HG02623 (cell line): Measurements from ENCODE around the gene CASP1.
"Not testable (repeated sequence)": the region's sequence is repeated elsewhere in the genome, so short reads cannot be mapped to it uniquely, and the experiment has no call there.

Experiments used
- ATAC-seq: cut with Tn5 transposase; IDR thresholded peaks from one replicate; pipeline ENCODE4 v1.9.1; 2021; ENCODE audit warnings: moderate library complexity; ENCODE audit not compliant: unreplicated experiment

Gene CASP1

GRCh38 chr11:105034813-105035620, at the start of gene CASP1:
Gene CASP1 (minus strand): TSS chr11:105035144. CDS start chr11:105035113, 31 bp downstream.
- peak; percentile 97 for ATAC-seq

GRCh38 chr11:105081412-105082150, 46.6 kb upstream of the CASP1 start:
- no peak for ATAC-seq

DNA sequence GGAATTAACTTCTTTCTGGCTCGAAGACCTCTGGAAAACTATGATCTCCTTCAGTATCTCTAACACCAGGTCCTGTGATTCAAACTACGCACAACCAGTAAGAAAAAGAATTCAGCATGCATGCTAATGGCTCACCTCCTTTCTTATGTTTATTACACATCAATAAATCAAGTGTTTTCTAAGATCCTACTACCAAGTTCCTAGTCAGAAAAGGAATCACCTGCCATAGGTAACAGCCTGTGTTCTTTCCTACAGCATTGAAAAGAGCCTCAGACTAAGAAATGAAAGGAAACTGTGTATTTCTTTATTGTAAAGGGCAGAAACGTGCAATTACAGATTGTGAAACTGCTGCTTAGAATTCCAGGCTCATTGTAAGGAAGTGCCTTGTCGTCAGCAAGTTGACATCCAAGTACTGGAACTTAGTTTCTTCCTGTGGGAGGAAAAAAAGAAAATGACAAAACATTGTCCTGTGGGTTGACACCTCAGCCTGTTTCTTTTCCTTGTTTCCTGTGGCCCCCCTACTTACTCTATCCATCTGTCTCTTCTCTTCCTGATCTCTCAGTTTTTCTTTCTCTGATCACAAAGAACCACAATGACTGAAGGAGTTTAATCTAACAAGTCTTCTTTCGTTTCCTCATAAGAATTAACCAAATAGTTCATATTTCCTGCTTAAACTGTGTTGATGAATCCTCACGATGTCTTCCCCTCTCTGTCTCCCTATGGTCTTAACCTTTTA, 45.4 kb upstream of the CASP1 start:
- not testable (repeated sequence) for ATAC-seq

DNA sequence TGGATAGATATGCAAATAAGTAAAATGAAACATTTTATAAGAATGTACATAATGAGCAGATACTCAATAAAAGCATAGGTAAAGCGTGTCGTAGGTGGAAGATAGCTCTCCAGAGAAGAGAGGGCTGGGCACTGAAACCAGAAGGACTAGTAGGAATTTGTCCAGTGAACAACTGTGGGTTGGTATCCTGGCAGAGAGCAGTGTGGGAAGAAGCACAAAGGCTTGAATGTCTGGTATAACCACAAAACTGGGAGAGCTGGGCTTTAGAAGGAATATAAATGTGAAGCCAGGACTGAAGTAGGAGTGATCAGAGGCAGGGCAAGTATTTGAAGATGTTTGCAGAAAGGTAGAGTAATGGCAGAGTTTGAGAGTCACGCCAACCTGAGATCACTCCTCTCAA, 43.3 kb upstream of the CASP1 start:
- no peak for ATAC-seq

DNA sequence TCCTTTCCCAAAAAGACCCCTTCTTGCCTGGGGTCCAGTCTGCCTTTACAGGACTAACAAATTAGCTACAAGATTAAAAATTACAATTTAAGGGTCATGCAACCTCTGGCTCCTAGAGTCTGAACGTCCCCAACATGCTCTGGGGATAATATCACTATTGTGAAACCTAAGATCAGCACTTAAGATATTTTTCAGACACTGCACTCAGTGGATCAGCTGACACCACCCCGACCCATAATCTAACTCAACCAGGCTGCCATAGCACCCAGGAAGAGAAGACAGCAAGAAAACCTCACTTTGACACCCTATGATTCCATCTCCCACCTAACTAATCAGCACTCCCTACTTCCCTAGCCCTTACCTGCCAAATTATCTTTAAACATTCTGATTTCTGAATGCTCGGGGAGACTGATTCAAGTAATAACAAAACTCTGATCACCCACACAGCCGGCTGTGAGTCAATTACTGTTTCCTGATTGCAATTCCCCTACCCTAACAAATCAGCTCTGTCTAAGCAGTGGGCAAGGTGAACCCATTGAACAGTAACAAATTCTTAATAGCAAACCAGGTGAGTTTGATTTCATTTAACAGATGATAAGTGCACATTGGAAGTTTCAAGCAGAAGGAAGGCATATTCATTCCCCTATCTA, 42.3 kb upstream of the CASP1 start:
- not testable (repeated sequence) for ATAC-seq

- ATAC-seq = no peak
Observed at GRCh38 chr11:105074166-105074530, 39.2 kb upstream of the CASP1 start.

DNA sequence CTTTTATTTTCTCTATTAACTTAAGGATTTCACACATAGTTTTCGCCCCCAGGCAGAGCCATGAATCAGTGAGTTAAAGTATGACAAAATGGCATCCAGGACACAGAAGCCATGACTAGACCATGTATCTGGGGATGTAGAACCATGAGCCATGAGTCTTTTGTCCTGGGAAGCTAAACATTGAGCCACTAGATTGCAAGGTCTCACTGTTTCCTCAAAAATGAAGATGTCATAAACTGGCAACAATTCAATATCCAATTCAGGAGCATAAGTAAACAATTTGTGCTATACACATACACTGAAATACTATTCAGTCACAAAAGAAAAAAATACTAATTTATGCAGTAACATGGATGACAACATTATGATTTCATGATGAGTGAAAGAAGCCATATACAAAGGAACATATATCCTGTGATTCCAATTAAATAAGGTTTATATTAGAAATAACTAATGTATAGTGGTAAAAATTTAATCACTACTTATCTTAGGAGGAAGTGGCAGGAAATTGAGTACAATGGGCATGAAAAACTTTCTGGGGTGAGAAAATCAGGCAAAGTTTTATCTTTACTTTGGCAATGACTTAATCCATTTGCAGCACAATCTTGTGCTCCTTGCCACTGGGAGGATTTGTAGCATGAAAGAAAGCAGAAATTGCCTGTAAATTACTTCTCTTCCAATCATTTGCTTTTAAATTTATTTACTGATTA, 38.7 kb upstream of the CASP1 start:
- no peak for ATAC-seq

- ATAC-seq = not testable (repeated sequence)
Observed at GRCh38 chr11:105072080-105072479, 37.1 kb upstream of the CASP1 start.

- no peak for ATAC-seq
Observed at GRCh38 chr11:105071089-105071732, 36.3 kb upstream of the CASP1 start.

DNA sequence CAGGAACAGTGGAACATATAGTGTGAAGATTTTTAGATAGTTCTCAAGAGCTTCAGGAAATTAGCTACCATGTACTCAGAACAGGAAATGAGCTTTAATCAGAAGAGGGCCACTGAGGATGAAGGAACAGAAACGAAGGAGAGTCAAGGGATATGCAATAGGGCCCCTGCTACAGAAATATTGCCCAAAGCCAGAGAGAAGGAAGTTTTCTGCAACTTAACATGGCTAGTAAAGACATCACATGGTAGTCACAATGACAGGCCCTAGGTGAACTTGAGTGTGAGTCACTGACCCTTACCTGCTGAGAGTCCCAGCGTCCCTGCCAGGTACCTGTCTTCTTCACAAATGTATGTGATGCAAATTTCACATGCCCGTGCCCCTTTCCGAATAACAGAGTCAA, 35.4 kb upstream of the CASP1 start:
- ATAC-seq = no peak

- ATAC-seq = not testable (repeated sequence)
Observed at GRCh38 chr11:105069749-105070148, 34.8 kb upstream of the CASP1 start.

DNA sequence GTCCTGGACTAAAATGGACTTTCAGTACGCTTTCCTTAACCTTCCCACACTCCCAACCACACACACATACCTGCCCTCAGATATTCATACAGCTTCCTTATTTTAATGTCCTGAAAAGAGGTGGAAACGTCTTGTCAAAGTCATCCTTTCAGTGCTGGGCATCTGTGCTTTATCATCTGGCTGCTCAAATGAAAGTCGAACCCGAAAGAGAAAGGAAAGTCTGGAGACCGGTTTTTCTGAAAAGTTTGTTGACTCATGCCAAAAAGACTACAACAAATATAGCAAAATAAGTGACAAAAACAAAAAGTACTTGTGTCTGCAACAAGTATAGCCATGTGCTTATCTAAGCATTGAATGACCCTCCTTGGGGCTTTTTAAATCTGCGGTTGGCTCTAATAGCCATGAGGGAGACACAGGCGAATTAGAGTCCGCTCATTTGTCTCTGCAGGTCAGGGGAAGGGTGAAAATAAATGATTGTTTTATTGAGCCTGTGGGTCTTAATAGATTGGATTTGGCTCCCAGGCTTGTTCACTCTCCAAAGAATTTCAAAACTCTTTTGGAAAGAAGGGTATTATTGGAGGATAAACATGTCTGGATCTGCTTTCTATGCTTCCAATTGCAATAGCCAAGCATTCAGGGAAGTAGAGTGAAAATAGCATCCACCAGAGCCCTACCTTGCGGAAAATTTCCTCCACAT, 28.4 kb upstream of the CASP1 start:
- ATAC-seq = not testable (repeated sequence)

GRCh38 chr11:105057432-105057831, 22.5 kb upstream of the CASP1 start:
- no peak for ATAC-seq

DNA sequence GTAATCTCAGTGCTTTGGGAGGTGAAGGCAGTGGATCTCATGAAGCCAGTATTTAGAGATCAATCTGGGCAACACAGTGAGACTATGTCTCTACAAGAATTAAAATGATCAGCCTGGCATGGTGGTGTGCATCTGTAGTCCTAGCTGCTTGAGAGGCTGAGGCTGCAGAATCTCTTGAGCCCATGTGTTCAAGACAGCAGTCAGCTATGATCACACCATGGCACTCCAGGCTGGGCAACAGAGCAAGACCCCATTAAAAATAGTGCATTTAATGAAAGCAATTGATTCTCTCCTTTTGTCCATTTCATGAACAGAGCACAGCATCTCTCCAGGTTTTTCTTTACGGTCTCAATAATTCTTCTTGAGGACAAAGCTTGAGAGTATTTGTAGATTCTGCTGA, 21.5 kb upstream of the CASP1 start:
- ATAC-seq = no peak

GRCh38 chr11:105054723-105055493, 20.0 kb upstream of the CASP1 start:
- no peak for ATAC-seq

DNA sequence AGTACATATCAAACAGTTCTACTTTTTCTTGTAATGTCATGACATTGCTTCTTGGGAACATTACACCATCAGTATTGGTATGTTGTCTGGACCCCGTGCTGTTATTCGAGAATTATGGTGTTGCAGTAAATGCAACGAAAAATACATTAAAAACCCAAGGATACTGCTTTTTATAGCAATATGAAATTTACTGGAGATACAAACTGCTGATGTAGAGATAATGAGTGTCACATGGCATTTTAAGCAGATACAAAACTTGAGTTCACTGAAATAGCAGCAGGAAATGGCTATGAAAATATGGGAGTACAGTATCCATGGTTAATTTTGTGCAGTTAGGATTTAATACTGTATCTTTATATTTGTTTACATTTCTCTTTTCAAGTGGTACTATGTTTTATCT, 17.5 kb upstream of the CASP1 start:
- no peak for ATAC-seq

DNA sequence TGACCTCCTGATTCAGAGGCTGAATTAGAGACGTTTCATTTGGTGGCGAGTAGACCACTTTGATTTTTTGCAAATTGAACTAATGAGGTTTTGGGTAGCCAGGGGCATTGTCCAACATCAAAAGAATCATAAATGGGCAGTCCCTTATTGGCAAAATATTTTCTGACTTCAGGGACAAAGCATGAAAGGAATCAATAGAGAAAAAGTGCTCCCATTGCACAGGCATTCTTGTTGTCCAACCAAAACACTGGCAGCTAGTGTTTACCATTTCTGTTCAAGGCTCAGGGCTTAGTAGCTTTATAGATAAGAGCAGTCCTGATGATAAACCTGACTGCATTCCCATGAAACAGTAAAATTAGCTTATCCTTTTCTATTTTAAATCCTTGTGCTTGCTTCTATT, 16.6 kb upstream of the CASP1 start:
- no peak for ATAC-seq

- ATAC-seq = no peak
Observed at GRCh38 chr11:105049481-105049880, 14.5 kb upstream of the CASP1 start.
